Kidney (tissue), 14 donors: ENCODE data around the gene ZNF324B. TPM values are rescaled to one million over a fixed set of nuclear protein-coding genes. Genes with fewer than 3 reads are reported as not detected.

ENCODE experiments used
- DNase-seq, 5 donors: peaks; one replicate each; pipeline ENCODE4 v3.0.0-alpha.2; 2013 to 2020
- FAIRE-seq: peaks from 2 replicates; lab custom pipeline; 2012; peaks lifted over from hg19 to GRCh38; lab: Jason Lieb, UNC
- H3K27ac ChIP-seq, 2 donors: one replicate each; pipeline ENCODE4 v1.7.0; 2013; ENCODE audit warnings: low read depth in 2 of 2, low read length in 2 of 2, inconsistent platforms in 1 of 2
- H3K27me3 ChIP-seq: one replicate; pipeline ENCODE4 v1.7.1; 2013; ENCODE audit warnings: low read length, inconsistent platforms; ENCODE audit not compliant: control insufficient read depth, insufficient read depth
- H3K36me3 ChIP-seq, 3 donors: one replicate each; pipeline versions ENCODE4 v1.7.0 to v1.7.1; 2013; ENCODE audit warnings: low read length in 3 of 3, control low read depth in 1 of 3, inconsistent platforms in 1 of 3; ENCODE audit not compliant: insufficient read depth in 3 of 3, control insufficient read depth in 2 of 3
- H3K4me1 ChIP-seq, 3 donors: one replicate each; pipeline versions ENCODE4 v1.7.0 to v1.7.1; 2013; ENCODE audit warnings: low read length in 3 of 3, inconsistent platforms in 1 of 3, low read depth in 1 of 3; ENCODE audit not compliant: control insufficient read depth in 2 of 3, insufficient read depth in 2 of 3
- H3K4me3 ChIP-seq, 3 donors: one replicate each; pipeline versions ENCODE4 v1.7.0 to v1.8.1; 2013; ENCODE audit warnings: low read length in 3 of 3, control low read depth in 1 of 3, inconsistent platforms in 1 of 3
- H3K9ac ChIP-seq, 3 donors: one replicate each; pipeline versions ENCODE4 v1.7.0 to v1.7.1; 2013; ENCODE audit warnings: low read length in 3 of 3, control low read depth in 1 of 3, inconsistent platforms in 1 of 3
- H3K9me3 ChIP-seq, 3 donors: one replicate each; pipeline versions ENCODE4 v1.7.0 to v1.7.1; 2013; ENCODE audit warnings: low read length in 3 of 3, control low read depth in 1 of 3, inconsistent platforms in 1 of 3; ENCODE audit not compliant: control insufficient read depth in 2 of 3, insufficient read depth in 1 of 3
- CTCF ChIP-seq: IDR thresholded peaks from 3 replicates; pipeline ENCODE4 v1.5.1; 2012; ENCODE audit warnings: mild to moderate bottlenecking, moderate library complexity, borderline replicate concordance; ENCODE audit not compliant: insufficient read depth; ENCODE audit errors: extremely low read depth
- intact Hi-C: fragments of 100-400 bp; cut with DNase I; formaldehyde crosslinking; loops from one replicate; pipeline ENCODE4 v1.11.1; 2022
- polyA plus RNA-seq: library from polyadenylated mRNA; stranded (reverse); fragments of 350-450 nt; fragmentation: Illumina TruSeq; extraction: RNeasy Lipid Tissue Mini Kit (QIAGEN cat#74804); gene quantifications from one replicate; pipeline ENCODE4 v1.2.3, GENCODE V29; 2014; ENCODE audit warnings: low read depth, low replicate concordance; ENCODE audit not compliant: insufficient read depth
- total RNA-seq: library from RNA; stranded (reverse); fragmentation: NEBNext Ultra II Directional; extraction: Animal tissue kit (Norgen Biotek cat#: 25700); gene quantifications from one replicate; pipeline ENCODE4 v1.2.1, GENCODE V29; 2021
- donor health status: control.
- donor health status: control.
- donor health status: control.
- donor health status: control.
- donor health status: control.
- donor health status: DM: yes; HTN: yes; CAD: no.
- donor health status: Normal renal cell carcinoma (clear cell type).

ZNF324B gene
- total and polyA plus RNA-seq, 2 donors from 2014 or later, result 3.4 to 9.9 TPM

GRCh38 chr19:58450856-58451357 lies 515 bp upstream of the ZNF324B start:
- Histone ChIP-seq H3K27ac (peak overlapping the region in 1 of 2 donors; percentile 71), H3K9ac (peak overlapping the region; percentile 14 to 45 (median 29)), H3K36me3 (peaks cover 0 to 2% (median 0%) of the 10 kb centered on the region in 3 donors), H3K4me1 (peaks cover 0 to 6% (median 0%) of the 10 kb centered on the region in 3 donors), H3K9me3 (no peaks in the 10 kb centered on the region), H3K4me3 (peak overlapping the region; percentile 67 to 86 (median 80)), H3K27me3 (no peaks in the 10 kb centered on the region)
- intact Hi-C loops, result no loop called here
- FAIRE-seq (no peak), DNase-seq (peak in 1 of 5 donors; percentile 53)
- no peak for TF ChIP-seq CTCF

GRCh38 chr19:58453743-58454142 lies 2.3 kb downstream of the ZNF324B start:
- H3K4me1 ChIP-seq, result peaks cover 0 to 6% (median 0%) of the 10 kb centered on the region in 3 donors
- DNase-seq (no peak), FAIRE-seq (no peak)
- intact Hi-C loops, result no loop called here
- H3K27me3 ChIP-seq, result no peaks in the 10 kb centered on the region
- peaks cover 0 to 5% (median 0%) of the 10 kb centered on the region in 3 donors for H3K36me3 ChIP-seq
- no peak overlapping the region for H3K9ac ChIP-seq
- no peak overlapping the region for H3K4me3 ChIP-seq
- H3K27ac ChIP-seq, result no peak overlapping the region
- H3K9me3 ChIP-seq, result no peaks in the 10 kb centered on the region
- no peak for TF ChIP-seq CTCF

GRCh38 chr19:58455306-58455705 lies 3.9 kb downstream of the ZNF324B start:
- Histone ChIP-seq H3K9ac (no peak overlapping the region), H3K27ac (no peak overlapping the region), H3K4me1 (peaks cover 0 to 6% (median 0%) of the 10 kb centered on the region in 3 donors), H3K9me3 (no peaks in the 10 kb centered on the region), H3K36me3 (peaks cover 0 to 5% (median 0%) of the 10 kb centered on the region in 3 donors), H3K27me3 (no peaks in the 10 kb centered on the region), H3K4me3 (no peak overlapping the region)
- FAIRE-seq (no peak), DNase-seq (no peak)
- intact Hi-C loops, result no loop called here
- TF ChIP-seq CTCF, result no peak
